ENCODE results near the gene DHDH. TPM values are rescaled to one million over a fixed set of nuclear protein-coding genes. Genes with fewer than 3 reads are reported as not detected.
A peak's percentile ranks its signal among the peaks of the same experiment; 100 is the strongest.

Gene DHDH
- total and polyA plus RNA-seq, 2 experiments from 2014 or later = 2.2 to 10.2 TPM

DNA sequence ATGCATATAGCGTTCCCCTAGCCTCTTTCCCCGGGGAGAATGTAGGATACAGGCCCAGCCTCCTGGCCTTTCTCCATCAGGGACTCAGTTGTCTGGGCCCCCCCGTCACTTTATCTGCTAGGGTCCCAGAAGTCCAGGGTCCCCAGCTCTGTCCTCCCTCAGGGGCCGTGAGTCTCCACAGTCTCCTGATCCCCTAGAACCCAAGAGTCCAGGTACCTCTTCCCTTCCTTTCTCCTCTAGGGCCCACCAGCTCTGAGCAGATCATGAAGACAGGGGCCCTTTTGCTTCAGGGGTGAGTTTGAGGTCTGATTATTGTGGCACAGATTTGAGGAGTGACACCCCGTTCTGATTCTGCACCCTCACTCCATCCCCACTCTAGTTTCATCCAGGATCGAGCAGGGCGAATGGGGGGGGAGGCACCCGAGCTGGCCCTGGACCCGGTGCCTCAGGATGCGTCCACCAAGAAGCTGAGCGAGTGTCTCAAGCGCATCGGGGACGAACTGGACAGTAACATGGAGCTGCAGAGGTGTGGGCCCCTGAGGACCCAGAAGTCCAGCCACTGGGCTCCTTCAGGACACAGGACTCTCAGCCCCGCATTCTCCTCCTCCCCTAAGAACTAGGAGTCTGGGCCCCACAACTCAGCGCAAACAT lies 21.9 kb downstream of the DHDH start:
- Histone ChIP-seq H3K27me3 (no peaks in the 10 kb centered on the region), H3K36me3 (no peaks in the 10 kb centered on the region), H3K4me1 (ENCODE audit: low read depth) (no peaks in the 10 kb centered on the region), H3K27ac (peak overlapping the region; percentile 83), H3K9me3 (ENCODE audit: low read depth) (no peaks in the 10 kb centered on the region), H3K4me3 (peak overlapping the region; percentile 70)
- TF ChIP-seq, protein P1, sequence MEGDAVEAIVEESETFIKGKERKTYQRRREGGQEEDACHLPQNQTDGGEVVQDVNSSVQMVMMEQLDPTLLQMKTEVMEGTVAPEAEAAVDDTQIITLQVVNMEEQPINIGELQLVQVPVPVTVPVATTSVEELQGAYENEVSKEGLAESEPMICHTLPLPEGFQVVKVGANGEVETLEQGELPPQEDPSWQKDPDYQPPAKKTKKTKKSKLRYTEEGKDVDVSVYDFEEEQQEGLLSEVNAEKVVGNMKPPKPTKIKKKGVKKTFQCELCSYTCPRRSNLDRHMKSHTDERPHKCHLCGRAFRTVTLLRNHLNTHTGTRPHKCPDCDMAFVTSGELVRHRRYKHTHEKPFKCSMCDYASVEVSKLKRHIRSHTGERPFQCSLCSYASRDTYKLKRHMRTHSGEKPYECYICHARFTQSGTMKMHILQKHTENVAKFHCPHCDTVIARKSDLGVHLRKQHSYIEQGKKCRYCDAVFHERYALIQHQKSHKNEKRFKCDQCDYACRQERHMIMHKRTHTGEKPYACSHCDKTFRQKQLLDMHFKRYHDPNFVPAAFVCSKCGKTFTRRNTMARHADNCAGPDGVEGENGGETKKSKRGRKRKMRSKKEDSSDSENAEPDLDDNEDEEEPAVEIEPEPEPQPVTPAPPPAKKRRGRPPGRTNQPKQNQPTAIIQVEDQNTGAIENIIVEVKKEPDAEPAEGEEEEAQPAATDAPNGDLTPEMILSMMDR (IDR thresholded peaks at IDR 0.05; ENCODE audit: low read depth, low read length) = no peak
- DNase-seq (ENCODE audit: low read depth in 1 of 2, low spot score in 1 of 2) = no peak

DNA sequence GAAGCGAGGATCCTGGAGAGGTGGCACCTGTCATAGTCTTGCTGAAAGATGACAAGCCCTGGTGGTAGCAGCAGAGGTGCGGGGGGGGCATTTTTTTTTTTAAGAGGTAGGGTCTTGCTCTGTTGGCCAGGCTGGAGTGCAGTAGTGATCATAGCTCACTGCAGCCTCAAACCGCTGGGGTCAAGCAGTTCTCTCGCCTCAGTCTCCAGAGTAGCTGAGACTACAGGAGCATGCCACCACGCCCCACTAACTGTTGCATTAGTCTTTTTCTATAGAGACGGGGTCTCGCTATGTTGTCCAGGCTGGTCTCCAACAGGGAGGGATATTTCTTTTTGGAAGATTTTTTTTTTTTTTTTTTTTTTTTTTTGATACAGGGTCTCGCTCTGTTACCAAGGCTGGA lies 24.5 kb downstream of the DHDH start:
- H3K9me3 ChIP-seq (ENCODE audit: low read depth) = no peaks in the 10 kb centered on the region
- DNase-seq (ENCODE audit: low read depth in 1 of 2, low spot score in 1 of 2) = no peak
- H3K27me3 ChIP-seq = no peaks in the 10 kb centered on the region
- no peak overlapping the region for H3K27ac ChIP-seq
- H3K4me3 ChIP-seq = no peak overlapping the region
- H3K4me1 ChIP-seq (ENCODE audit: low read depth) = no peaks in the 10 kb centered on the region
- TF ChIP-seq, protein P1 (IDR thresholded peaks at IDR 0.05; ENCODE audit: low read depth, low read length) = no peak
- H3K36me3 ChIP-seq = no peaks in the 10 kb centered on the region

DNA sequence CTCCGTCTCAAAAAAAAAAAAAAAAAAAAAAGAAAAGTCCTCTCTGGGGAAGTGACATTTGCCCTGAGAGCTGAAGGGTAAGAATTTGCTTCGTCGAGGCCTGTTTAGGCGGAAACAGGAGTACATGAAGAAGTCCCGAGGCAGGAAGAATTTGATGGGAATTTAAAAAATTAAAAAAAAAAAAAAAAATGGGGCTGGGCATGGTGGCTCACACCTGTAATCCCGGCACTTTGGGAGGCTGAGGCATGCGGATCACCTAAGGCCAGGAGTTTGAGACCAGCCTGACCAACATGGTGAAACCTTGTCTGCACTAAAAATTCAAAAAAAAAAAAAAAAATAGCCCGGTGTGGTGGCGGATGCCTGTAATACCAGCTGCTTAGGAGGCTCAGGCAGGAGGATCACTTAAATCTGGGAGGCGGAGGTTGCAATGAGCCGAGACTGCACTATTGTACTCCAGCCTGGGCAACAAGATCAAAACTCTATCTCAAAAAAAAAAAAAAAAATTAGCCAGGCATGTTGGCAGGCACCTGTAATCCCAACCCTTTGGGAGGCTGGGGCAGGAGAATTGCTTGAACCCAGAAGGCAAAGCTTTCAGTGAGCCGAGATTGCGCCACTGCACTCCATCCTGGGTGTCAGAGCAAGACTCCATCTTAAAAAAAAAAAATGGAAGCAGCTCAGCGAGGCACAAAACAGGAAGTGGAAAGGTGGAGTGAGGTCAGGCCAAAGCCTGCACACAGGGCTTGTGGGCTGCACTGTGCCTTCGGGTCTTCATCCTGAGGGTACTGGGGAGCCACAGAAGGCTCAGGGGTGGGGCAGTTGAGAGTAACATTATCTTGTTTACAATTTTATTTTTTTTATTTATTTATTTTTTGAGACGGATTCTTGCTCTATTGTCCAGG lies 26.1 kb downstream of the DHDH start:
- Histone ChIP-seq H3K9me3 (ENCODE audit: low read depth) (no peaks in the 10 kb centered on the region), H3K36me3 (no peaks in the 10 kb centered on the region), H3K4me1 (ENCODE audit: low read depth) (peaks cover 14% of the 10 kb centered on the region), H3K27ac (no peak overlapping the region), H3K4me3 (no peak overlapping the region), H3K27me3 (no peaks in the 10 kb centered on the region)
- TF ChIP-seq, protein P1 (IDR thresholded peaks at IDR 0.05; ENCODE audit: low read depth, low read length) = no peak
- DNase-seq (ENCODE audit: low read depth in 1 of 2, low spot score in 1 of 2) = no peak

DNA sequence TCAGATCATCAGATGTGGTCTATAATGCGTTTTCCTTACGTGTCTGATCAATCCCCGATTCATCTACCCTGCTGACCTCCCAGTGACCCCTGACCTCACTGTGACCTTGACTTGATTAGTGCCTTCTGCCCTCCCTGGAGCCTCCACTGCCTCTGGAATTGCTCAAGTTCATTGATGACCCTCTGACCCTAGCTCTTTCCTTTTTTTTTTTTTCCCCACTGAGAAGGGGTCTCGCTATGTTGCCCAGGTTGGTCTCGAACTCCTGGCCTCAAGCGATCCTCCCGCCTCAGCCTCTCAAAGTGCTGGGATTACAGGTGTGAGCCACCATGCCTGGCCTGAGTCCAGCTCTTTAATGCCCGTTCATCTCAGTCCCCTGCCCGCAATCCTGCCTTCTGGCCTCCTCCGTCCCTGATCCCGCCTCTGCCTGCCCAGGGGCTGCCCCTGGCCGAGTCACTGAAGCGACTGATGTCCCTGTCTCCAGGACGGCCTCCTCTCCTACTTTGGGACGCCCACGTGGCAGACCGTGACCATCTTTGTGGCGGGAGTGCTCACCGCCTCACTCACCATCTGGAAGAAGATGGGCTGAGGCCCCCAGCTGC lies 27.7 kb downstream of the DHDH start:
- no peak for DNase-seq (ENCODE audit: low read depth in 1 of 2, low spot score in 1 of 2)
- H3K4me3 ChIP-seq = no peak overlapping the region
- no peaks in the 10 kb centered on the region for H3K36me3 ChIP-seq
- TF ChIP-seq, protein P1 (IDR thresholded peaks at IDR 0.05; ENCODE audit: low read depth, low read length) = no peak
- no peaks in the 10 kb centered on the region for H3K27me3 ChIP-seq
- no peaks in the 10 kb centered on the region for H3K9me3 ChIP-seq (ENCODE audit: low read depth)
- H3K27ac ChIP-seq = peak overlapping the region; percentile 82
- H3K4me1 ChIP-seq (ENCODE audit: low read depth) = peaks cover 17% of the 10 kb centered on the region

DNA sequence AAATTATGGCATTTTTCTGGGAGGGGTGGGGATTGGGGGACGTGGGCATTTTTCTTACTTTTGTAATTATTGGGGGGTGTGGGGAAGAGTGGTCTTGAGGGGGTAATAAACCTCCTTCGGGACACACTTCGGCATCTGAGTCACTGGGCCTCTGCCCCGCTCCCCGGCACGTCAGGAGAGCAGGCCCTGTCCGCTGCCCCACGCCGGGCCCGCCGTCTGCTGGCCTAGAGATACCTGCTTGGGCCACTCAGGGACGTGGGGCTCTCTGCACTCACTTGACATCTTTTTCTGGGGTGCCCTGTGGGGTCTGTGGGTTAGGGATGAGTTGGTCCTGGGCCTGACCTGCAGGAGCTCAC lies 28.2 kb downstream of the DHDH start:
- Histone ChIP-seq H3K4me3 (no peak overlapping the region), H3K36me3 (peaks cover 4% of the 10 kb centered on the region), H3K27ac (peak overlapping the region; percentile 82), H3K27me3 (no peaks in the 10 kb centered on the region), H3K4me1 (ENCODE audit: low read depth) (peaks cover 17% of the 10 kb centered on the region), H3K9me3 (ENCODE audit: low read depth) (no peaks in the 10 kb centered on the region)
- TF ChIP-seq, protein P1 (IDR thresholded peaks at IDR 0.05; ENCODE audit: low read depth, low read length) = no peak
- no peak for DNase-seq (ENCODE audit: low read depth in 1 of 2, low spot score in 1 of 2)
